Liver (tissue), 9 donors: ENCODE results near the gene ADAMTS2. TPM values are rescaled to one million over a fixed set of nuclear protein-coding genes. Genes with fewer than 3 reads are reported as not detected.

Experiments
- DNase-seq: peaks from one replicate; pipeline ENCODE4 v3.0.0-alpha.2; 2017; ENCODE audit warnings: low spot score
- H3K27ac ChIP-seq, 2 donors: one replicate each; pipeline ENCODE4 v1.7.0; 2013; ENCODE audit warnings: inconsistent platforms in 2 of 2, low read length in 2 of 2, control low read depth in 1 of 2, low read depth in 1 of 2, mild to moderate bottlenecking in 1 of 2
- H3K27me3 ChIP-seq, 4 donors: one replicate each; pipeline versions ENCODE4 v1.6.1 to v1.7.0; 2013; ENCODE audit warnings: low read length in 3 of 4, inconsistent platforms in 1 of 4, mild to moderate bottlenecking in 1 of 4, moderate library complexity in 1 of 4; ENCODE audit not compliant: control insufficient read depth in 4 of 4, insufficient read depth in 4 of 4
- H3K36me3 ChIP-seq, 4 donors: one replicate each; pipeline versions ENCODE4 v1.6.1 to v1.7.0; 2013; ENCODE audit warnings: low read length in 3 of 4, mild to moderate bottlenecking in 3 of 4, low read depth in 1 of 4, moderate library complexity in 1 of 4; ENCODE audit not compliant: control insufficient read depth in 4 of 4, insufficient read depth in 3 of 4
- H3K4me1 ChIP-seq, 4 donors: one replicate each; pipeline versions ENCODE4 v1.6.1 to v1.7.0; 2013; ENCODE audit warnings: low read length in 3 of 4, mild to moderate bottlenecking in 3 of 4, moderate library complexity in 1 of 4; ENCODE audit not compliant: control insufficient read depth in 4 of 4, insufficient read depth in 4 of 4
- H3K4me3 ChIP-seq, 3 donors: one replicate each; pipeline versions ENCODE4 v1.6.1 to v1.7.0; 2013; ENCODE audit warnings: low read length in 3 of 3, control low read depth in 1 of 3, low read depth in 1 of 3, mild to moderate bottlenecking in 1 of 3
- H3K9ac ChIP-seq, 2 donors: one replicate each; pipeline ENCODE4 v1.7.0; 2013; ENCODE audit warnings: low read length in 2 of 2, mild to moderate bottlenecking in 2 of 2, moderate library complexity in 2 of 2, control low read depth in 1 of 2, low read depth in 1 of 2
- H3K9me3 ChIP-seq, 4 donors: one replicate each; pipeline versions ENCODE4 v1.6.1 to v1.7.0; 2013; ENCODE audit warnings: low read length in 3 of 4; ENCODE audit not compliant: control insufficient read depth in 4 of 4
- ATF3 ChIP-seq: IDR thresholded peaks from 2 replicates; pipeline ENCODE4 v1.6.1; 2016; ENCODE audit warnings: antibody characterized with exemption
- CTCF ChIP-seq: fragments of 150-350 bp; IDR thresholded peaks from 2 replicates; pipeline ENCODE4 v1.5.1; 2017; ENCODE audit warnings: improper control_type of control experiment, low read depth, low read length; ENCODE audit not compliant: missing input control
- EGR1 ChIP-seq, 2 donors: IDR thresholded peaks; 2 replicates each; pipeline ENCODE4 v1.6.1; 2016 to 2018; ENCODE audit warnings: antibody characterized with exemption in 2 of 2, low read depth in 2 of 2
- FOXA1 ChIP-seq: IDR thresholded peaks from 2 replicates; pipeline ENCODE4 v1.6.1; 2016; ENCODE audit warnings: antibody characterized with exemption
- GABPA ChIP-seq, 2 donors: IDR thresholded peaks in 1 of 2; conservative IDR thresholded peaks in 1 of 2; 2 replicates each; pipeline ENCODE4 v1.6.1; 2016; ENCODE audit warnings: antibody characterized with exemption in 2 of 2, mild to moderate bottlenecking in 1 of 2, moderate library complexity in 1 of 2
- HNF4A ChIP-seq, 2 donors: conservative IDR thresholded peaks; 2 replicates each; pipeline ENCODE4 v1.6.1; 2016; ENCODE audit warnings: antibody characterized with exemption in 2 of 2, mild to moderate bottlenecking in 2 of 2
- JUND ChIP-seq, 2 donors: IDR thresholded peaks; 2 replicates each; pipeline ENCODE4 v1.6.1; 2016; ENCODE audit warnings: antibody characterized with exemption in 2 of 2
- MAX ChIP-seq: IDR thresholded peaks from 2 replicates; pipeline ENCODE4 v1.6.1; 2016; ENCODE audit warnings: antibody characterized with exemption
- NR2F2 ChIP-seq: IDR thresholded peaks from 2 replicates; pipeline ENCODE4 v1.6.1; 2016; ENCODE audit warnings: antibody characterized with exemption
- RAD21 ChIP-seq, 2 donors: IDR thresholded peaks; 2 replicates each; pipeline ENCODE4 v1.6.1; 2016; ENCODE audit warnings: antibody characterized with exemption in 2 of 2, mild to moderate bottlenecking in 2 of 2
- REST ChIP-seq: IDR thresholded peaks from 2 replicates; pipeline ENCODE4 v1.6.1; 2016; ENCODE audit warnings: antibody characterized with exemption, mild to moderate bottlenecking
- RXRA ChIP-seq, 2 donors: IDR thresholded peaks; 2 replicates each; pipeline ENCODE4 v1.6.1; 2017 to 2018; ENCODE audit warnings: antibody characterized with exemption in 2 of 2, mild to moderate bottlenecking in 1 of 2
- SP1 ChIP-seq: IDR thresholded peaks from 2 replicates; pipeline ENCODE4 v1.6.1; 2018; ENCODE audit warnings: antibody characterized with exemption, mild to moderate bottlenecking
- ZBTB33 ChIP-seq: IDR thresholded peaks from 2 replicates; pipeline ENCODE4 v1.6.1; 2016; ENCODE audit warnings: antibody characterized with exemption
- WGBS: extraction: QIAGEN DNeasy Blood & Tissue Kit; methylation state at CpG from one replicate; pipeline ENCODE4 v1.1.7; 2013; 5-methylcytosine and 5-hydroxymethylcytosine counted together
- polyA plus RNA-seq, 2 donors: library from polyadenylated mRNA; stranded (reverse) in 1 of 2; unstranded in 1 of 2; fragments of 200-250 nt in 1 of 2; fragments of >200 nt in 1 of 2; fragmentation: Nextera tagmentation in 1 of 2; extraction: Ambion mirVana in 1 of 2; gene quantifications; one replicate each; pipeline versions ENCODE4 v1.2.1 to v1.2.3, GENCODE V29; 2013 to 2015
- total RNA-seq, 2 donors: library from RNA; depleted of rRNA; stranded (reverse); fragments of >200 nt; gene quantifications; one replicate each; pipeline ENCODE4 v1.2.3, GENCODE V29; 2014
- donor health status: healthy.
- donor health status: healthy.
- donor health status: healthy.
- donor health status: healthy.
- donor health status: healthy.

The ADAMTS2 gene
- total and polyA plus RNA-seq, 4 donors = 2.7 to 24.3 (median 12.0) TPM

GRCh38 chr5:179300581-179301180 is 44.6 kb downstream of the ADAMTS2 start:
- 70% methylated on average over 14 of the region's 14 CpGs for WGBS
- DNase-seq = no peak
- Histone ChIP-seq H3K27me3 (no peaks in the 10 kb centered on the region), H3K9ac (no peak overlapping the region), H3K27ac (peak overlapping the region; percentile 12 to 60), H3K4me3 (no peak overlapping the region), H3K4me1 (peaks cover 0 to 3% (median under 1%) of the 10 kb centered on the region in 4 donors), H3K36me3 (no peaks in the 10 kb centered on the region), H3K9me3 (peaks cover 0 to 7% (median 5%) of the 10 kb centered on the region in 4 donors)
- TF ChIP-seq RXRA (IDR thresholded peaks at IDR 0.05) (peak in 1 of 2 donors; percentile 3), NR2F2 (peak; percentile 51), MAX (no peak), CTCF (no peak), ATF3 (no peak), RAD21 (IDR thresholded peaks at IDR 0.05) (no peak), REST (no peak), SP1 (no peak), ZBTB33 (no peak), HNF4A (conservative IDR thresholded peaks at IDR 0.05) (no peak)

- no peak overlapping the region for H3K4me3 ChIP-seq
- peaks cover 0 to 3% (median 2%) of the 10 kb centered on the region in 4 donors for H3K9me3 ChIP-seq
- H3K36me3 ChIP-seq = no peaks in the 10 kb centered on the region
- TF ChIP-seq RXRA (IDR thresholded peaks at IDR 0.05) = no peak
- TF ChIP-seq ATF3 = no peak
- no peak for TF ChIP-seq CTCF
- no peak for TF ChIP-seq GABPA (IDR thresholded peaks at IDR 0.05 in 1 of 2, conservative IDR thresholded peaks at IDR 0.05 in 1 of 2)
- TF ChIP-seq NR2F2 = no peak
- TF ChIP-seq MAX = no peak
- TF ChIP-seq FOXA1 = no peak
- no peak for TF ChIP-seq RAD21 (IDR thresholded peaks at IDR 0.05)
- TF ChIP-seq JUND (IDR thresholded peaks at IDR 0.05) = no peak
- no peak for TF ChIP-seq ZBTB33
- TF ChIP-seq HNF4A (conservative IDR thresholded peaks at IDR 0.05) = no peak
- no peak for TF ChIP-seq EGR1 (IDR thresholded peaks at IDR 0.05; ENCODE audit: low read depth in 2 of 2)
- no peak for TF ChIP-seq SP1
- no peaks in the 10 kb centered on the region for H3K27me3 ChIP-seq
- H3K4me1 ChIP-seq = peaks cover 0 to 3% (median under 1%) of the 10 kb centered on the region in 4 donors
- H3K9ac ChIP-seq = no peak overlapping the region
- no peak overlapping the region for H3K27ac ChIP-seq
- no peak for DNase-seq
- 82% methylated on average over 14 of the region's 14 CpGs for WGBS
Measured at GRCh38 chr5:179298181-179298993, 46.9 kb downstream of the ADAMTS2 start.
